ENCODE measurements around the gene IL10RA.
"Not testable (repeated sequence)": the region's sequence is repeated elsewhere in the genome, so short reads cannot be mapped to it uniquely, and the experiment has no call there.

Gene IL10RA

GRCh38 chr11:118005224-118006152 is 19.3 kb downstream of the IL10RA start:
- no peaks in the 10 kb centered on the region for H3K36me3 ChIP-seq (ENCODE audit: control insufficient read depth in 1 of 2, insufficient read depth in 2 of 2, low read length in 2 of 2)
- peaks cover 45 to 49% of the 10 kb centered on the region in 2 donors for H3K4me1 ChIP-seq (ENCODE audit: control insufficient read depth in 1 of 2, insufficient read depth in 2 of 2, low read length in 2 of 2)
- no peak overlapping the region for H3K4me3 ChIP-seq (ENCODE audit: low read depth in 1 of 2, low read length in 2 of 2)
- H3K9ac ChIP-seq (ENCODE audit: low read depth in 1 of 2, low read length in 2 of 2): no peak overlapping the region
- no peak overlapping the region for H3K27ac ChIP-seq (ENCODE audit: low read depth, low read length)
- H3K9me3 ChIP-seq (ENCODE audit: control insufficient read depth in 1 of 2, low read length in 2 of 2): no peaks in the 10 kb centered on the region
- no peaks in the 10 kb centered on the region for H3K27me3 ChIP-seq (ENCODE audit: control insufficient read depth in 1 of 2, insufficient read depth in 2 of 2, low read length in 2 of 2)

GRCh38 chr11:118006153-118006534 is 19.9 kb downstream of the IL10RA start:
- Histone ChIP-seq H3K4me1 (ENCODE audit: control insufficient read depth in 1 of 2, insufficient read depth in 2 of 2, low read length in 2 of 2) (peaks cover 44 to 50% of the 10 kb centered on the region in 2 donors), H3K36me3 (ENCODE audit: control insufficient read depth in 1 of 2, insufficient read depth in 2 of 2, low read length in 2 of 2) (no peaks in the 10 kb centered on the region), H3K27ac (ENCODE audit: low read depth, low read length) (no peak overlapping the region), H3K27me3 (ENCODE audit: control insufficient read depth in 1 of 2, insufficient read depth in 2 of 2, low read length in 2 of 2) (no peaks in the 10 kb centered on the region), H3K9me3 (ENCODE audit: control insufficient read depth in 1 of 2, low read length in 2 of 2) (no peaks in the 10 kb centered on the region), H3K4me3 (ENCODE audit: low read depth in 1 of 2, low read length in 2 of 2) (no peak overlapping the region), H3K9ac (ENCODE audit: low read depth in 1 of 2, low read length in 2 of 2) (no peak overlapping the region)

GRCh38 chr11:118007040-118007439 is 20.8 kb downstream of the IL10RA start:
- Histone ChIP-seq H3K4me3 (ENCODE audit: low read depth in 1 of 2, low read length in 2 of 2) (no peak overlapping the region), H3K27ac (ENCODE audit: low read depth, low read length) (no peak overlapping the region), H3K9ac (ENCODE audit: low read depth in 1 of 2, low read length in 2 of 2) (no peak overlapping the region), H3K4me1 (ENCODE audit: control insufficient read depth in 1 of 2, insufficient read depth in 2 of 2, low read length in 2 of 2) (peaks cover 41 to 47% of the 10 kb centered on the region in 2 donors), H3K27me3 (ENCODE audit: control insufficient read depth in 1 of 2, insufficient read depth in 2 of 2, low read length in 2 of 2) (no peaks in the 10 kb centered on the region), H3K36me3 (ENCODE audit: control insufficient read depth in 1 of 2, insufficient read depth in 2 of 2, low read length in 2 of 2) (no peaks in the 10 kb centered on the region), H3K9me3 (ENCODE audit: control insufficient read depth in 1 of 2, low read length in 2 of 2) (no peaks in the 10 kb centered on the region)

- not testable (repeated sequence) for H3K9me3 ChIP-seq (ENCODE audit: control insufficient read depth in 1 of 2, low read length in 2 of 2); H3K9ac ChIP-seq (ENCODE audit: low read depth in 1 of 2, low read length in 2 of 2); H3K36me3 ChIP-seq (ENCODE audit: control insufficient read depth in 1 of 2, insufficient read depth in 2 of 2, low read length in 2 of 2); H3K27me3 ChIP-seq (ENCODE audit: control insufficient read depth in 1 of 2, insufficient read depth in 2 of 2, low read length in 2 of 2); H3K4me3 ChIP-seq (ENCODE audit: low read depth in 1 of 2, low read length in 2 of 2)
- Histone ChIP-seq H3K4me1 (ENCODE audit: control insufficient read depth in 1 of 2, insufficient read depth in 2 of 2, low read length in 2 of 2) (peaks cover 41 to 47% of the 10 kb centered on the region in 2 donors), H3K27ac (ENCODE audit: low read depth, low read length) (peak overlapping the region; percentile 39)
Observed at GRCh38 chr11:118007563-118008270, 21.5 kb downstream of the IL10RA start.

- Histone ChIP-seq H3K9me3 (ENCODE audit: control insufficient read depth in 1 of 2, low read length in 2 of 2) (no peaks in the 10 kb centered on the region), H3K4me3 (ENCODE audit: low read depth in 1 of 2, low read length in 2 of 2) (no peak overlapping the region), H3K9ac (ENCODE audit: low read depth in 1 of 2, low read length in 2 of 2) (no peak overlapping the region), H3K27me3 (ENCODE audit: control insufficient read depth in 1 of 2, insufficient read depth in 2 of 2, low read length in 2 of 2) (no peaks in the 10 kb centered on the region), H3K27ac (ENCODE audit: low read depth, low read length) (peak overlapping the region; percentile 30), H3K4me1 (ENCODE audit: control insufficient read depth in 1 of 2, insufficient read depth in 2 of 2, low read length in 2 of 2) (peaks cover 41 to 42% of the 10 kb centered on the region in 2 donors), H3K36me3 (ENCODE audit: control insufficient read depth in 1 of 2, insufficient read depth in 2 of 2, low read length in 2 of 2) (no peaks in the 10 kb centered on the region)
Observed at GRCh38 chr11:118008271-118008911, 22.2 kb downstream of the IL10RA start.

GRCh38 chr11:118009864-118010737 is 23.9 kb downstream of the IL10RA start:
- H3K4me1 ChIP-seq (ENCODE audit: control insufficient read depth in 1 of 2, insufficient read depth in 2 of 2, low read length in 2 of 2): peaks cover 40 to 41% of the 10 kb centered on the region in 2 donors
- no peaks in the 10 kb centered on the region for H3K36me3 ChIP-seq (ENCODE audit: control insufficient read depth in 1 of 2, insufficient read depth in 2 of 2, low read length in 2 of 2)
- H3K27ac ChIP-seq (ENCODE audit: low read depth, low read length): peak overlapping the region; percentile 39
- H3K27me3 ChIP-seq (ENCODE audit: control insufficient read depth in 1 of 2, insufficient read depth in 2 of 2, low read length in 2 of 2): no peaks in the 10 kb centered on the region
- H3K9ac ChIP-seq (ENCODE audit: low read depth in 1 of 2, low read length in 2 of 2): peak overlapping the region in 1 of 2 donors; percentile 3
- H3K4me3 ChIP-seq (ENCODE audit: low read depth in 1 of 2, low read length in 2 of 2): peak overlapping the region in 1 of 2 donors; percentile 7
- H3K9me3 ChIP-seq (ENCODE audit: control insufficient read depth in 1 of 2, low read length in 2 of 2): no peaks in the 10 kb centered on the region

- Histone ChIP-seq H3K4me1 (ENCODE audit: control insufficient read depth in 1 of 2, insufficient read depth in 2 of 2, low read length in 2 of 2) (peaks cover 40 to 45% of the 10 kb centered on the region in 2 donors), H3K36me3 (ENCODE audit: control insufficient read depth in 1 of 2, insufficient read depth in 2 of 2, low read length in 2 of 2) (no peaks in the 10 kb centered on the region), H3K9ac (ENCODE audit: low read depth in 1 of 2, low read length in 2 of 2) (peak overlapping the region in 1 of 2 donors; percentile 3), H3K27me3 (ENCODE audit: control insufficient read depth in 1 of 2, insufficient read depth in 2 of 2, low read length in 2 of 2) (peaks cover 0 to 3% of the 10 kb centered on the region in 2 donors), H3K4me3 (ENCODE audit: low read depth in 1 of 2, low read length in 2 of 2) (peak overlapping the region in 1 of 2 donors; percentile 7), H3K27ac (ENCODE audit: low read depth, low read length) (peak overlapping the region; percentile 39), H3K9me3 (ENCODE audit: control insufficient read depth in 1 of 2, low read length in 2 of 2) (no peaks in the 10 kb centered on the region)
Observed at GRCh38 chr11:118010738-118011461, 24.7 kb downstream of the IL10RA start.

- H3K36me3 ChIP-seq (ENCODE audit: control insufficient read depth in 1 of 2, insufficient read depth in 2 of 2, low read length in 2 of 2): no peaks in the 10 kb centered on the region
- H3K4me3 ChIP-seq (ENCODE audit: low read depth in 1 of 2, low read length in 2 of 2): no peak overlapping the region
- peaks cover 0 to 3% of the 10 kb centered on the region in 2 donors for H3K27me3 ChIP-seq (ENCODE audit: control insufficient read depth in 1 of 2, insufficient read depth in 2 of 2, low read length in 2 of 2)
- H3K9ac ChIP-seq (ENCODE audit: low read depth in 1 of 2, low read length in 2 of 2): no peak overlapping the region
- peak overlapping the region; percentile 10 for H3K27ac ChIP-seq (ENCODE audit: low read depth, low read length)
- H3K4me1 ChIP-seq (ENCODE audit: control insufficient read depth in 1 of 2, insufficient read depth in 2 of 2, low read length in 2 of 2): peaks cover 35 to 40% of the 10 kb centered on the region in 2 donors
- H3K9me3 ChIP-seq (ENCODE audit: control insufficient read depth in 1 of 2, low read length in 2 of 2): no peaks in the 10 kb centered on the region
Observed at GRCh38 chr11:118012083-118012669, 26.0 kb downstream of the IL10RA start.

GRCh38 chr11:118014022-118014421 is 27.8 kb downstream of the IL10RA start:
- Histone ChIP-seq H3K9me3 (ENCODE audit: control insufficient read depth in 1 of 2, low read length in 2 of 2) (no peaks in the 10 kb centered on the region), H3K27me3 (ENCODE audit: control insufficient read depth in 1 of 2, insufficient read depth in 2 of 2, low read length in 2 of 2) (peaks cover 0 to 3% of the 10 kb centered on the region in 2 donors), H3K27ac (ENCODE audit: low read depth, low read length) (no peak overlapping the region), H3K4me3 (ENCODE audit: low read depth in 1 of 2, low read length in 2 of 2) (no peak overlapping the region), H3K36me3 (ENCODE audit: control insufficient read depth in 1 of 2, insufficient read depth in 2 of 2, low read length in 2 of 2) (no peaks in the 10 kb centered on the region), H3K9ac (ENCODE audit: low read depth in 1 of 2, low read length in 2 of 2) (no peak overlapping the region), H3K4me1 (ENCODE audit: control insufficient read depth in 1 of 2, insufficient read depth in 2 of 2, low read length in 2 of 2) (peaks cover 29 to 33% of the 10 kb centered on the region in 2 donors)
